Erythroblast (primary cell): ENCODE data around the gene TRIM29.

Source experiments
- GATA1 ChIP-seq: IDR thresholded peaks from 2 replicates; pipeline ENCODE4 v1.6.1; 2011; ENCODE audit warnings: low read depth, mild to moderate bottlenecking, control low read depth, low read length, moderate library complexity
- POLR2A ChIP-seq: IDR thresholded peaks from 2 replicates; pipeline ENCODE4 v1.6.1; 2011; ENCODE audit warnings: mild to moderate bottlenecking, low read length

DNA sequence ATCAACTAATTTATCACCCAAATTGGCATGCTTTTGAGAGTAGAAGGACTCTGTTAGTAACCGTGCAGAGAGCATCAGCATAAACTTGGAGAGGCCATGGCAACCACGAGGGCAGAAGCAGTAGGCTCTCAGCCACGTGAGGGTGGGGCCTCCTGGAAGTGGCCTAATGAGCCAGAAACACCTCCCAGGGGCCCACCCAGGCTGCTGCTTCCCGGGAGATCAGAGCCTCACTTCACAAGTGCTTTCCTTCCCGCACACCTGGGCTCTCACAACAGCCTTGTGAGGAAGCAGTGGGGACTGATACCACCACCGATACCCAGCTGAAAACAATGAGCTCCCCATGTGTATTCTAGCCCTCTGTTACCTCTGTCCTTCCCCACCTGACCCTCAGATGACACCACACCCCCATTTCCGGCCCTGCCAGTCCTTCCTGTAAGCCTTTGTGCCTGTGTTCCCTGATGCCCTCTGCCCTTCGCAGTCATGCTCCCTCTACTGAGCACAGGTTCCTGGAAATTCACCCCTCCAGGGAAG is 17.0 kb downstream of the TRIM29 start:
- TF ChIP-seq POLR2A (no peak), GATA1 (no peak)
